NCI-H510A (cell line): ENCODE results near the gene NRF1.
"Not testable (repeated sequence)": the region's sequence is repeated elsewhere in the genome, so short reads cannot be mapped to it uniquely, and the experiment has no call there.

Experiments
- DNase-seq: peaks from one replicate; lab custom pipeline; 2025; lab: John Stamatoyannopoulos, UW

The NRF1 gene

DNA sequence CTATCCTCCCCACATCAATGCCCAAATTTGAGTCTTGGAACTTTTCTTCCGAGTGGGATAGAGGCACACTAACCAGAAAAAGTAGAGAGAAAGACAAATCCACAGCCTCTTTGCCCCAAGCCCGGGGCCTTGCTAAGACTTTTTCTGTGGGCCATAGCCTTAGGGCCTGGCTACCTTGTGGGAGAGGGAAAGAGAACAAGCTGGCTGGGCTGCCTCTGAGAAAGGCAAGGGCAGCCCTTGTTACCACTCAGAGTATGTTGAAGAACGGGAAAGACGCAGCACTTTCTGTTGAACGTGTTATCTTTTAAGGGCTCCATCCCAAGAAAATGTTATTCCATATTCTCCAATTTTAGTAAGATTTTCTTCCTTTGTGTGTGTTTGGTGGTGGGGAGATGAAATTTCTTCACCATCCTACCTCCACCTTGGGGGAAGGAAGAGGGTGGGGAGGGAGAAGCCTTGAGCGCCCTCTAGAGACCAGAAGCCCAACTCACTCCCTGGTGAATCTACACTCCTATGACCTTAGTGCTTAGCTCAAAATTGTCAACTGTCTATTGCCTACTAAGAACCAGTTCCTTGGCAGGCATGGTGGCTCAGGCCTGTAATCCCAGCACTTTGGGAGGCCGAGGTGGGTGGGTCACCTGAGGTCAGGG is 3.9 kb upstream of the NRF1 start:
- no peak for DNase-seq

GRCh38 chr7:129609666-129610065 is 1.9 kb upstream of the NRF1 start:
- no peak for DNase-seq

DNA sequence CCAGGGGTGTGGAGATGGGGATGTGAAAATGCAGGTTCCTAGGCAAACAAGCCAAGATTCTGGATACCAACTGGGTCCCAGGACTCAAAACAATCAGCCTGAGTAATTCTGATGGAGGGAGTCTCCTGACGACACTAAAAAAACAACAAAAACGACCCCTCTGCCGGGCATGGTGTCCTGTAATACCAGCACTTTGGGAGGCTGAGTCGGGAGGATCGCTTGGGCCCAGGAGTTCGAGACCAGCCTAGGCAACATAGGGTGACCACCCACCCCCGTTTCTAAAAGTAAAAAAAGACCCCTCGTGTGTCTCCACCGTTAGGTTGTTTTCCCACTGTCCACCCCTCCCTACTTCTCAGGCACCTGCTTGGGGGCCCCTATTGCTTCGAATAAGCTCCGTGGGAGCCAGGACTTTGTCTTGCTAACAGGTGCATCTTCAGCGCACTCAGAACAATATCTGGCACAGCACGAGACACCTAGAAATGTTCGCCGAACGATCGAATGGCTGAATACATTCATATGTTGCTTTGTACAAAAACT is 743 bp upstream of the NRF1 start:
- DNase-seq, result no peak

DNA sequence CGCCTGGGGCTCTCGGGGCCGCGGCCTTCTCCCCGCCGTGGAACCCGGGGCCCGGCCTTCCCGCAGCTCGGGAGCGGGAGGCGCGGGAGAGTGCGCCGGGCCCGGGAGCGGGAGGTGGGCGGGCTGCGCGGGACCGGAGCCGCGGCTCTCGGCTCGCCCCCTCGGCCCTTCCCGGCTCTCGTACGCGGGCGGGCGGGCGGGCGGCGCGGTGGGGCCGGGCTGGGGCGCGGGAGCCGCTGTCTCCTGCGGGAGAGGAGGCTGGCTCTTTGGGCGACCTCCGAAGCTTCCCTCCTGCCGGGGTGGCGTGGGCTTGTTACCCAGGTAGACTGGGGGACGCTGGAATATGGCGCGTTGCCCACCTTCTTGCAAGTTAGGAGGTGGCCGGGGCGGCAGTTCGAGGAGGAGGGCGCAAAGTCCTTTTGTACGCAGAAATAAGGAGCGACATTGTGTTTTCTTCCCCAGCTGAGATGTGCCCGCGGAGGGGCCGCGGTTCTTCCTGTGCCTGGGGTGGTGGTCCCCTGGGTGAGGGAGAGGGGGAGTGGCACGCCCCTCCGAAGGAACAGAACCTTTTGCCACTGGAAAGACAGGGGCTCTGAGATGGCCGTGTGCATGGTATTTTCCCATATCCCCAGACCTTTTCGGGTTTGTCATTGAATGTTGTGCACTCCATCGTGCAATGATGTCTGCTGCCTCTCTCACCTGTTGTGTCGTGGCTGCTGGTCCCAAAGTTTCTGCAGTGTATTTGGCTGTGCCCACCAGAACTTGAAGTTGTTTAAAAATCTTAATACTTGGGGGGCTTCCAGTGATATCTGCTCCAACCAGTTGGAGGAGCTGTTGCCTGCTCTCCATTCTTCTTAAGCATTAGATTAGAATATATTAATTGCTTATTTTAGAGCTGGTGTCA is 844 bp downstream of the NRF1 start:
- DNase-seq, result no peak

GRCh38 chr7:129613016-129613337 is 1.5 kb downstream of the NRF1 start:
- DNase-seq, result no peak

DNA sequence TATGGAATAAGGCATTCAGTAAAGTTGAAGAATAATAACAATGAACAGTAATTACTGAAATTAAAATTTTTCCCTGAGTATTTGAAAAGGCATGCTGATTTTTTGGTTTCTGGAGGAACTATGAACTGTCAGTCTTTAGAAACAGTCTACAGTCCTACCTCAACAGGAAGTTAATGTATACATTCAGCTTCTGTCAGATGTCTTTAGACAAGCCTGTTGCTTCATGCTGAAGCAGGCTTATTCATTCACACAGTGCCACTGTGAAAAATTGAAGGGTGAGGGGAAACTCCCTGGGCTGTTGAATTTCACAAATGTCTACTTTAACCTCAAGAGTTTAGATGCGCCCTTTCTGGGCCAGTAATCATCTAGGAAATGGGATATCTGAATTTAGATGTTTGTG is 3.5 kb downstream of the NRF1 start:
- no peak for DNase-seq

DNA sequence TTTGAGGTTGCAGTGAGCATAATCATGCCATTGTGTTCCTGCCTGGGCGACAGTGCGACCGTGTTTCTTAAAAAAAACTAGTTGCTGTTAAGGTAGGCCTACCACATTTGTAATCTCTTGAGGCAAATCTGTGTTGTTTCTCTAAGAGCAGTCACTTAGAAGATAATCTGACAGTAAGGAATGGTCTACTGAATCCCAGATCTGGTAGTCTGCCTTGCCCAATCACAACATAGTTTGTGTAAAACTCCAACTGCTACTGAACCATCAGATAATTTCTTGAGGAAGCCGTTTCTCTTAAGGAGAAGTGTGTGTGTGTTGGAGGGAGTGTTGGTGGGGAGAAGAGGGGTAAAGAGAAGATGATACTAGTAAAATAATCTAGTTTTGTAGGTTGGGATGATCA is 5.0 kb downstream of the NRF1 start:
- DNase-seq, result no peak

DNA sequence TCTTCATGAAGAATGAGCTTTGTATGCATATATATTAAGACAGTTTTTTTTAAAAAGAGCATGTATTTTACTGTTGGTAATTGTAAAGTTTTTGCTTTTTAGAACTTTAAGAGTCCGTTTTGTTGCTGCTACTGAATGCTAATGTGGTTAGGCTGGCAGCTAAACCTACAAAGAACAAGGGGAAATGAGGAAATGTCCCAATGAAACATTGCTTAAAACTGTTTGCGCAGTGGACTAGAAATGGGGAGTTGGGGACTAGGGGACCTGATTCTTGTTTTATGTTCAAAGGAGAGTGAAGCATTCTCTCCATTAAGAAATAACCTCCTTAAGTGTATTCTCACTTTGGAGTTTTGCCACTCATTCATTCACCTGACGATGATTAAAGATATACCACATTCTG is 5.7 kb downstream of the NRF1 start:
- no peak for DNase-seq

DNA sequence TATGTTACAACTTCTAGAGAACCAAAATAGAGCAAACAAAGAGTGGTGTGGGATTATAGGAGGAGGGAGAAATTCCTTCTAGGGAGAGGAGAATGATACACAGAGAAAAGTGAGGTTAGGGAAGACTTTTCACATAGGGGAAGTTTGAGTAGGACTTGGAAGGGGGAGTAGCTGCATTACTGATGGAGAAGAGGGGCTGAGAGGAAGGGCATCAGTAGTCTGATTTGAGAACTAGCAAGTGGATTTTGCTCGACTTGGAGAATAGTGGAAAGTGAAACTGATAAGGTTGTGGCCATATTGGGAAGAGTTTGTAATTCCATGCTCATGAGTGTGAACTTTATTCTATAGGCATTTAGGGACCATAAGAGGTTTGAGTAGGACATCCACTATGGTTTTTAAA is 6.1 kb downstream of the NRF1 start:
- no peak for DNase-seq

DNA sequence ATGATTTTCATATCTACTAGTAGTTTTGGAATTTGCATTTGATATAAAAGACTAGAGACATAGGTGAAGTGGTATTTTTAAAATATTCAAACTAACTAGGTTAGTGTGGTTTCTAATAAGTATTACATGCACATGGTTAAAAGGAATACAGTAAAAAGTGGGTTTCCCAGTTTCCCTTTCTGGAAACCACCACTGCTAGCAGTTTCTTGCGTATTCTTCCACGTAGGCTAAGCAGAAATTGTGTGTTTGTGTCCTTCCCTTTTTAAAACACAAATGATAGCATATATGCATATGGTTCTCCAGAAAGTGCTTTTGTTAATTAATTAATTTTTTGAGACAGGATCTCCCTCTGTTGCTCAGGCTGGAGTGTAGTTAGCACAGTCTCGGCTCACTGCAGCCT is 15.4 kb downstream of the NRF1 start:
- no peak for DNase-seq

GRCh38 chr7:129630341-129630740 is 18.8 kb downstream of the NRF1 start:
- no peak for DNase-seq

GRCh38 chr7:129634361-129635034 is 23.0 kb downstream of the NRF1 start:
- no peak for DNase-seq

- DNase-seq, result no peak
Observed at GRCh38 chr7:129635300-129636029, 23.9 kb downstream of the NRF1 start.

- not testable (repeated sequence) for DNase-seq
Observed at GRCh38 chr7:129636030-129636550, 24.6 kb downstream of the NRF1 start.

- DNase-seq, result no peak
Observed at GRCh38 chr7:129636641-129637040, 25.1 kb downstream of the NRF1 start.

GRCh38 chr7:129640400-129640799 is 28.9 kb downstream of the NRF1 start:
- no peak for DNase-seq

- no peak for DNase-seq
Observed at GRCh38 chr7:129642871-129643549, 31.5 kb downstream of the NRF1 start.

GRCh38 chr7:129643550-129644170 is 32.1 kb downstream of the NRF1 start:
- DNase-seq, result no peak

GRCh38 chr7:129644634-129645230 is 33.2 kb downstream of the NRF1 start:
- DNase-seq, result no peak

- peak; percentile 26 for DNase-seq
Observed at GRCh38 chr7:129646369-129647021, 35.0 kb downstream of the NRF1 start.
